HEK293 (cell line): ENCODE data around the gene SH3BP5.

Experiments used
- CTCF ChIP-seq: fragments of 450-650 bp; formaldehyde crosslinking; IDR thresholded peaks from 2 replicates; pipeline ENCODE4 v1.5.1; 2016; ENCODE audit warnings: missing biosample characterization, missing genetic modification characterization
- YY1 ChIP-seq: fragments of 450-650 bp; formaldehyde crosslinking; IDR thresholded peaks from 2 replicates; pipeline ENCODE4 v1.5.1; 2018; ENCODE audit warnings: missing biosample characterization, missing genetic modification characterization
- ZNF510 ChIP-seq: fragments of 450-650 bp; formaldehyde crosslinking; IDR thresholded peaks from 2 replicates; pipeline ENCODE4 v1.5.1; 2018; ENCODE audit warnings: mild to moderate bottlenecking, missing genetic modification characterization, missing biosample characterization; ENCODE audit not compliant: insufficient replicate concordance
- ZNF843 ChIP-seq: fragments of 450-650 bp; formaldehyde crosslinking; IDR thresholded peaks from 2 replicates; pipeline ENCODE4 v1.5.1; 2016; ENCODE audit warnings: missing biosample characterization, missing genetic modification characterization

DNA sequence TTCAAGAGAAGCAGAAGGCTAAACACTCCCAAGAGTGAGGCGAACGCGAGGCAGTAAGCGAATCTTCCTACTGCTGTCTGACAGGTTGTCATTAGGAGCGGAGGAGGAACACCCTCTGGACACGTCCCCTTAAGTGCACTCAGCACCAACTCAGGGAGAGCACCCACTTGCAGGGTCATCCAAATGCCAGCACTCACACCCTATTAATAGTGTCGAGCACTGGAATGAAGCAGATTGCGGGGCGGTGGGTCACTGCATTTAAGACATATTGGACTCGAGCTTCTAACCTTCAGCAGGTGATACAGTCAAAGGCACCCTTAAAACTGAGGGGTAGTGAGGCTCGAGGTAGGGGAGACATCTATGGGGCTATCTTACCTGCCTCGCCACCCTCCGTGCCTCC lies 28.7 kb downstream of the SH3BP5 start:
- no peak for TF ChIP-seq ZNF843
- TF ChIP-seq ZNF510 (tag by site-specific recombination) = no peak
- no peak for TF ChIP-seq YY1 (tag by site-specific recombination)
- no peak for TF ChIP-seq CTCF (tag by site-specific recombination)
